Measurements from ENCODE around the gene ESYT1. TPM values are rescaled to one million over a fixed set of nuclear protein-coding genes. Genes with fewer than 3 reads are reported as not detected.

Gene ESYT1
- total RNA-seq, 1 experiment from 2014 or later = 111 TPM

GRCh38 chr12:56101045-56101444 is 27.0 kb upstream of the ESYT1 start:
- DNase-seq = no peak

More at GRCh38 chr12:56101045-56101444, 27.0 kb upstream of the ESYT1 start:
- H3K14ac ChIP-seq (ENCODE audit: insufficient read depth, low read length) = no peak overlapping the region
- no peak overlapping the region for H2AFZ ChIP-seq (ENCODE audit: low read length)
- peaks cover 13% of the 10 kb centered on the region; the same call in 1 of the 2 replicates for H3K79me2 ChIP-seq (ENCODE audit: insufficient read depth, low read length)
- peaks cover 8% of the 10 kb centered on the region for H3K23me2 ChIP-seq (ENCODE audit: insufficient read length, low read depth, low read length, poor library complexity, severe bottlenecking)
- Mint-ChIP-seq H3K27ac (no peak overlapping the region; a peak in 1 of 7 replicates), H3K9me3 (peaks cover 0 to 3% of the 10 kb centered on the region in 2 experiments; a peak in 1 of 5 replicates), H3K27me3 (ENCODE audit: low read depth) (no peaks in the 10 kb centered on the region; the same call in none of the 2 replicates), H3K4me1 (peaks cover 15 to 20% of the 10 kb centered on the region in 2 experiments), H3K36me3 (ENCODE audit: insufficient read depth in 1 of 3, low read depth in 3 of 3) (peaks cover 34 to 78% (median 61%) of the 10 kb centered on the region in 3 experiments), H3K4me3 (no peak overlapping the region)
- H3K4ac ChIP-seq (ENCODE audit: low read depth, low read length) = no peak overlapping the region
- H4K20me1 ChIP-seq (ENCODE audit: control insufficient read depth, insufficient read depth, insufficient read length) = no peaks in the 10 kb centered on the region
- H4K8ac ChIP-seq (replicated peaks; ENCODE audit: insufficient read length, low read depth, low read length) = no peak overlapping the region
- H3K56ac ChIP-seq (ENCODE audit: insufficient read length, low read depth, low read length) = no peak overlapping the region
- no peak overlapping the region for H4K91ac ChIP-seq (ENCODE audit: insufficient read length, low read depth, low read length)
- H4K5ac ChIP-seq (ENCODE audit: insufficient read length, low read depth, low read length) = no peak overlapping the region
- no peak overlapping the region for H2BK20ac ChIP-seq (ENCODE audit: low read depth, low read length, poor library complexity, severe bottlenecking)
- no peak overlapping the region for H3K27ac ChIP-seq (ENCODE audit: insufficient read length, low read depth, low read length)
- no peak overlapping the region for H3T11ph ChIP-seq (ENCODE audit: low read length)
- H3K4me2 ChIP-seq (ENCODE audit: insufficient read depth, insufficient read length, low read length) = no peak overlapping the region
- H3K9ac ChIP-seq (ENCODE audit: extremely low read depth, insufficient read length, low read length) = no peak overlapping the region
- WGBS (ENCODE audit: extremely low coverage, insufficient read length, low lambda C conversion rate) = no CpG with 5 or more reads among the region's 14 CpGs
- H2BK15ac ChIP-seq (ENCODE audit: low read depth, low read length) = no peak overlapping the region
- H3K27me3 ChIP-seq (ENCODE audit: insufficient read depth, low read length) = no peaks in the 10 kb centered on the region
- H3K23ac ChIP-seq (ENCODE audit: insufficient read length, low read depth, low read length) = no peak overlapping the region
- H2BK12ac ChIP-seq (ENCODE audit: insufficient read length, low read depth, low read length) = no peak overlapping the region
- no peaks in the 10 kb centered on the region for H3K79me1 ChIP-seq (ENCODE audit: insufficient read depth, low read depth, low read length, poor library complexity, severe bottlenecking)
- H2BK5ac ChIP-seq (ENCODE audit: insufficient read length, low read length) = no peak overlapping the region
- H3K4me1 ChIP-seq (ENCODE audit: insufficient read depth, low read length) = peaks cover 5% of the 10 kb centered on the region; the same call in 1 of the 2 replicates
- H3K18ac ChIP-seq (ENCODE audit: insufficient read length, low read depth, low read length) = no peak overlapping the region
- H2AK5ac ChIP-seq (ENCODE audit: insufficient read length, low read length) = no peak overlapping the region
- no peak for TF ChIP-seq CTCF (conservative IDR thresholded peaks at IDR 0.05)
- H2BK120ac ChIP-seq (ENCODE audit: low read depth, low read length, poor library complexity, severe bottlenecking) = no peak overlapping the region
- H3K9me3 ChIP-seq (ENCODE audit: control insufficient read depth, low read depth, low read length) = no peaks in the 10 kb centered on the region
